Breast epithelium (tissue), 4 donors: ENCODE results near the gene CYTH1. TPM values are rescaled to one million over a fixed set of nuclear protein-coding genes. Genes with fewer than 3 reads are reported as not detected.
A peak's percentile ranks its signal among the peaks of the same experiment; 100 is the strongest.

Source experiments
- DNase-seq, 2 donors: peaks; one replicate each; pipeline ENCODE4 v3.0.0-alpha.2; 2019; ENCODE audit warnings: low spot score in 2 of 2
- H3K27ac ChIP-seq, 2 donors: fragments of 200-600 bp; sonication (generic) in 1 of 2; one replicate each; pipeline ENCODE4 v1.5.1; 2016 to 2019; ENCODE audit warnings: mild to moderate bottlenecking in 1 of 2
- H3K27me3 ChIP-seq, 2 donors: fragments of 200-600 bp; sonication (generic) in 1 of 2; one replicate each; pipeline versions ENCODE4 v1.5.1 to v1.6.0; 2017 to 2019; ENCODE audit warnings: control low read depth in 1 of 2, mild to moderate bottlenecking in 1 of 2
- H3K36me3 ChIP-seq: fragments of 200-600 bp; one replicate; pipeline ENCODE4 v1.5.1; 2019
- H3K4me1 ChIP-seq, 2 donors: fragments of 200-600 bp; sonication (generic); one replicate each; pipeline ENCODE4 v1.5.1; 2016 to 2019; ENCODE audit warnings: control low read depth in 1 of 2
- H3K4me3 ChIP-seq, 3 donors: fragments of 200-600 bp; sonication (generic); 1 replicate in 2 of 3; 2 replicates in 1 of 3; pipeline ENCODE4 v1.5.1; 2016 to 2019; ENCODE audit warnings: mild to moderate bottlenecking in 3 of 3, moderate library complexity in 2 of 3
- H3K9me3 ChIP-seq, 2 donors: fragments of 200-600 bp; sonication (generic) in 1 of 2; one replicate each; pipeline ENCODE4 v1.5.1; 2016 to 2019; ENCODE audit warnings: control low read depth in 1 of 2
- CTCF ChIP-seq, 3 donors: fragments of 450-650 bp; IDR thresholded peaks; one replicate each; pipeline ENCODE4 v1.5.1; 2016 to 2017; ENCODE audit warnings: antibody characterized with exemption in 3 of 3, mild to moderate bottlenecking in 3 of 3, moderate library complexity in 3 of 3
- POLR2A ChIP-seq: fragments of 450-650 bp; IDR thresholded peaks from one replicate; pipeline ENCODE4 v1.6.1; 2016; ENCODE audit warnings: antibody characterized with exemption, mild to moderate bottlenecking, moderate library complexity
- POLR2AphosphoS5 ChIP-seq, 3 donors: sonication (generic); formaldehyde crosslinking; IDR thresholded peaks; one replicate each; pipeline ENCODE4 v1.6.1; 2017; ENCODE audit warnings: antibody characterized with exemption in 3 of 3
- intact Hi-C: fragments of 100-400 bp; cut with DNase I; formaldehyde crosslinking; loops from one replicate; pipeline ENCODE4 v1.15.1; 2023; ENCODE audit warnings: low total_unique reads
- total RNA-seq, 3 donors: library from RNA; depleted of rRNA; stranded (reverse); fragments of >200 nt; gene quantifications; one replicate each; pipeline ENCODE4 v1.1.0, GENCODE V29; 2016

Gene CYTH1
- total RNA-seq, 3 donors from 2014 or later: 49.5 to 64.8 (median 50.7) TPM

GRCh38 chr17:78797213-78797612, 15.1 kb upstream of the CYTH1 start:
- H3K4me3 ChIP-seq: no peak overlapping the region
- H3K9me3 ChIP-seq: no peaks in the 10 kb centered on the region
- no peaks in the 10 kb centered on the region for H3K36me3 ChIP-seq
- H3K27me3 ChIP-seq: no peaks in the 10 kb centered on the region
- no peak for DNase-seq
- intact Hi-C loops: no loop called here
- TF ChIP-seq POLR2AphosphoS5 (IDR thresholded peaks at IDR 0.05): no peak
- no peak for TF ChIP-seq CTCF (IDR thresholded peaks at IDR 0.05)
- no peak for TF ChIP-seq POLR2A
- H3K4me1 ChIP-seq: no peaks in the 10 kb centered on the region
- no peak overlapping the region for H3K27ac ChIP-seq

GRCh38 chr17:78796517-78796900, 14.4 kb upstream of the CYTH1 start:
- H3K4me1 ChIP-seq: no peaks in the 10 kb centered on the region
- H3K9me3 ChIP-seq: no peaks in the 10 kb centered on the region
- no peaks in the 10 kb centered on the region for H3K36me3 ChIP-seq
- H3K27me3 ChIP-seq: no peaks in the 10 kb centered on the region
- intact Hi-C loops: no loop called here
- peak overlapping the region in 1 of 2 donors; percentile 19 for H3K27ac ChIP-seq
- no peak for DNase-seq
- no peak overlapping the region for H3K4me3 ChIP-seq
- TF ChIP-seq POLR2AphosphoS5 (IDR thresholded peaks at IDR 0.05) (no peak), POLR2A (no peak), CTCF (IDR thresholded peaks at IDR 0.05) (no peak)

GRCh38 chr17:78795861-78796516, 13.9 kb upstream of the CYTH1 start:
- no peaks in the 10 kb centered on the region for H3K36me3 ChIP-seq
- H3K4me1 ChIP-seq: no peaks in the 10 kb centered on the region
- no peaks in the 10 kb centered on the region for H3K27me3 ChIP-seq
- no peaks in the 10 kb centered on the region for H3K9me3 ChIP-seq
- intact Hi-C loops: no loop called here
- DNase-seq: no peak
- H3K4me3 ChIP-seq: no peak overlapping the region
- no peak overlapping the region for H3K27ac ChIP-seq
- TF ChIP-seq POLR2A (no peak), POLR2AphosphoS5 (IDR thresholded peaks at IDR 0.05) (no peak), CTCF (IDR thresholded peaks at IDR 0.05) (no peak)

GRCh38 chr17:78794864-78795640, 13.0 kb upstream of the CYTH1 start:
- H3K36me3 ChIP-seq: no peaks in the 10 kb centered on the region
- no peak for TF ChIP-seq POLR2A
- no peak for TF ChIP-seq POLR2AphosphoS5 (IDR thresholded peaks at IDR 0.05)
- DNase-seq: no peak

GRCh38 chr17:78794399-78794798, 12.3 kb upstream of the CYTH1 start:
- no peak overlapping the region for H3K27ac ChIP-seq
- H3K4me3 ChIP-seq: no peak overlapping the region
- intact Hi-C loops: no loop called here
- no peaks in the 10 kb centered on the region for H3K4me1 ChIP-seq
- H3K36me3 ChIP-seq: no peaks in the 10 kb centered on the region
- no peak for DNase-seq
- TF ChIP-seq POLR2AphosphoS5 (IDR thresholded peaks at IDR 0.05): no peak
- H3K27me3 ChIP-seq: no peaks in the 10 kb centered on the region
- H3K9me3 ChIP-seq: no peaks in the 10 kb centered on the region

More at GRCh38 chr17:78794864-78795640, 13.0 kb upstream of the CYTH1 start:
- Histone ChIP-seq H3K9me3 (no peaks in the 10 kb centered on the region), H3K27ac (no peak overlapping the region), H3K27me3 (no peaks in the 10 kb centered on the region), H3K4me3 (no peak overlapping the region), H3K4me1 (no peaks in the 10 kb centered on the region)
- intact Hi-C loops: no loop called here

GRCh38 chr17:78793968-78794367, 11.9 kb upstream of the CYTH1 start:
- Histone ChIP-seq H3K36me3 (no peaks in the 10 kb centered on the region), H3K4me1 (no peaks in the 10 kb centered on the region), H3K4me3 (no peak overlapping the region), H3K9me3 (no peaks in the 10 kb centered on the region), H3K27me3 (no peaks in the 10 kb centered on the region), H3K27ac (no peak overlapping the region)
- DNase-seq: no peak
- intact Hi-C loops: no loop called here
- TF ChIP-seq POLR2A (no peak), POLR2AphosphoS5 (IDR thresholded peaks at IDR 0.05) (no peak), CTCF (IDR thresholded peaks at IDR 0.05) (no peak)
